Suprapubic skin (tissue), 4 donors: Measurements from ENCODE around the gene RPS18. TPM values are rescaled to one million over a fixed set of nuclear protein-coding genes. Genes with fewer than 3 reads are reported as not detected.
A peak's percentile ranks its signal among the peaks of the same experiment; 100 is the strongest.

Experiments
- DNase-seq, 2 donors: peaks; one replicate each; pipeline ENCODE4 v3.0.0-alpha.2; 2019; ENCODE audit warnings: low spot score in 2 of 2
- H3K27ac ChIP-seq: fragments of 200-600 bp; sonication (generic); one replicate; pipeline ENCODE4 v1.5.1; 2019
- H3K27me3 ChIP-seq: fragments of 200-600 bp; sonication (generic); one replicate; pipeline ENCODE4 v1.5.1; 2019
- H3K36me3 ChIP-seq: fragments of 200-600 bp; sonication (generic); one replicate; pipeline ENCODE4 v1.5.1; 2019
- H3K4me1 ChIP-seq: fragments of 200-600 bp; sonication (generic); one replicate; pipeline ENCODE4 v1.5.1; 2019
- H3K4me3 ChIP-seq: fragments of 200-600 bp; sonication (generic); one replicate; pipeline ENCODE4 v1.5.1; 2019; ENCODE audit warnings: mild to moderate bottlenecking
- H3K9me3 ChIP-seq: fragments of 200-600 bp; sonication (generic); one replicate; pipeline ENCODE4 v1.5.1; 2019
- EP300 ChIP-seq: sonication (generic); formaldehyde crosslinking; IDR thresholded peaks from one replicate; pipeline ENCODE4 v1.6.1; 2017; ENCODE audit warnings: antibody characterized with exemption
- POLR2A ChIP-seq, 2 donors: fragments of 450-650 bp; IDR thresholded peaks; one replicate each; pipeline ENCODE4 v1.6.1; 2017; ENCODE audit warnings: antibody characterized with exemption in 2 of 2, mild to moderate bottlenecking in 2 of 2, moderate library complexity in 2 of 2
- POLR2AphosphoS5 ChIP-seq, 3 donors: sonication (generic); formaldehyde crosslinking; IDR thresholded peaks; one replicate each; pipeline ENCODE4 v1.6.1; 2017; ENCODE audit warnings: antibody characterized with exemption in 3 of 3
- WGBS: methylation state at CpG from one replicate; pipeline ENCODE4 v1.1.5; 2018; 5-methylcytosine and 5-hydroxymethylcytosine counted together
- total RNA-seq, 4 donors: library from RNA; depleted of rRNA; stranded (reverse); fragments of >200 nt; gene quantifications; one replicate each; pipeline ENCODE4 v1.1.0, GENCODE V29; 2016
- TF ChIP-seq, protein P1 (sequence below), 2 donors: fragments of 200-600 bp in 1 of 2; fragments of 450-650 bp in 1 of 2; sonication (generic) in 1 of 2; IDR thresholded peaks; one replicate each; pipeline ENCODE4 v1.5.1; 2016 to 2019; ENCODE audit warnings: antibody characterized with exemption in 2 of 2, mild to moderate bottlenecking in 1 of 2, moderate library complexity in 1 of 2

RPS18 gene
- total RNA-seq, 4 donors from 2014 or later = 2,261 to 4,381 (median 4,042) TPM

DNA sequence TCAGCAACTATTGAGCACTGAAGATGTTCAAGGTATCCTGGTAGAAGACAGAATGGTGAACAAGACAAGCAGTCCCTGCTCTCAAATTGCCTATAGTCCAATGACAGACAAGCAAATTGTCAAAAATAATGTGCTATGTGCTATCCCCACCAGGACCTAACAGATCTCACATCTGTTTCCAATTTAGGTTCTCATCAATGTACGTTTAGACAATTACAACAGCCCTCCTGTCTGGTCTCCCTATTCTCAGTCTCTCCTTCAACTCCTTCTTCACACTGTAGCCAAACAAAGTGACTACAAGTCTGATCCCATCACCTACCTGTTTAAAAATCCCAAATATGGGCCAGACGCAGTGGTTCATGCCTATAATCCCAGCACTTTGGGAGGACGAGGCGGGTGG, 34.5 kb downstream of the RPS18 start:
- peaks cover 48% of the 10 kb centered on the region for H3K36me3 ChIP-seq

DNA sequence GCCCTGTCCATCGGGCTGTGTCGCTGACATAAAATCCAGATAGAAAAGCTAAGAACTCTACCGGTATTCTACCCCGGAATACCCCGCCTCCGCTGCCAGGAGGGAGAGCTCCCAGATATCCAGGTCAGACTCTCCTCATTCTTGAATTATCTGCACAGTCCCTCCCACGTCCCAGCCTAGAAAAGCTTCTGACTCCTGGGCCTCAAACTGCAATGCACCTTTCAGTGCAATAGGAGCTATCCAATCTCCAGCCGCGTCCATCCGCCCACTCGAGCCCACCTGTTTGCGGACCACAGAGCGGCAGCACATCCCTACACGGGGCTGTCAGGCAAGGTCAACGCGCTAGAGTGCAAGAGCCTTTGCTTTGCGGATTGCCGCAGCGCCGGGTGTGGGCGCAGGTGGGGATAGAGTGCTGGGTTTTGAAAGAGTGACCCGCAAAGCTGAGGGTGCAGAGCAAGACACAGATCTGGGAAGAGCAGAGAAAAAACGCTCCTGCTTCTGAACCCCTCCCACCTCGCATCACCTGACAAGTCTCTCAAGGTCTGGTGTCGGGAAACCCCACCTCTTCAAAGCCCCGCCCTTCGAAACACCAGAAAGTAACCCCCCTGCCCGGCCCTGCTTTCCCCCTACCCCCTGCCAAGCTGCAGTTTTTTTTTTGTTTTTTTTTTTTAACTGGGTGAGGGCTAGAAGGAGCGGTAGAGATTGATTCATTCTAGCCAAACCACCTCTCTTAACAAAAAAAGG, 40.7 kb downstream of the RPS18 start:
- no peaks in the 10 kb centered on the region for H3K9me3 ChIP-seq

More for the DNA sequence above, 34.5 kb downstream of the RPS18 start:
- TF ChIP-seq, protein P1, sequence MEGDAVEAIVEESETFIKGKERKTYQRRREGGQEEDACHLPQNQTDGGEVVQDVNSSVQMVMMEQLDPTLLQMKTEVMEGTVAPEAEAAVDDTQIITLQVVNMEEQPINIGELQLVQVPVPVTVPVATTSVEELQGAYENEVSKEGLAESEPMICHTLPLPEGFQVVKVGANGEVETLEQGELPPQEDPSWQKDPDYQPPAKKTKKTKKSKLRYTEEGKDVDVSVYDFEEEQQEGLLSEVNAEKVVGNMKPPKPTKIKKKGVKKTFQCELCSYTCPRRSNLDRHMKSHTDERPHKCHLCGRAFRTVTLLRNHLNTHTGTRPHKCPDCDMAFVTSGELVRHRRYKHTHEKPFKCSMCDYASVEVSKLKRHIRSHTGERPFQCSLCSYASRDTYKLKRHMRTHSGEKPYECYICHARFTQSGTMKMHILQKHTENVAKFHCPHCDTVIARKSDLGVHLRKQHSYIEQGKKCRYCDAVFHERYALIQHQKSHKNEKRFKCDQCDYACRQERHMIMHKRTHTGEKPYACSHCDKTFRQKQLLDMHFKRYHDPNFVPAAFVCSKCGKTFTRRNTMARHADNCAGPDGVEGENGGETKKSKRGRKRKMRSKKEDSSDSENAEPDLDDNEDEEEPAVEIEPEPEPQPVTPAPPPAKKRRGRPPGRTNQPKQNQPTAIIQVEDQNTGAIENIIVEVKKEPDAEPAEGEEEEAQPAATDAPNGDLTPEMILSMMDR (IDR thresholded peaks at IDR 0.05) = no peak
- TF ChIP-seq POLR2A (IDR thresholded peaks at IDR 0.05) (no peak), EP300 (no peak), POLR2AphosphoS5 (IDR thresholded peaks at IDR 0.05) (no peak)
- peaks cover 14% of the 10 kb centered on the region for H3K4me1 ChIP-seq
- H3K27me3 ChIP-seq = no peaks in the 10 kb centered on the region
- no peak overlapping the region for H3K27ac ChIP-seq
- H3K9me3 ChIP-seq = no peaks in the 10 kb centered on the region
- WGBS = 85% methylated on average over 4 of the region's 4 CpGs
- no peak for DNase-seq
- no peak overlapping the region for H3K4me3 ChIP-seq

DNA sequence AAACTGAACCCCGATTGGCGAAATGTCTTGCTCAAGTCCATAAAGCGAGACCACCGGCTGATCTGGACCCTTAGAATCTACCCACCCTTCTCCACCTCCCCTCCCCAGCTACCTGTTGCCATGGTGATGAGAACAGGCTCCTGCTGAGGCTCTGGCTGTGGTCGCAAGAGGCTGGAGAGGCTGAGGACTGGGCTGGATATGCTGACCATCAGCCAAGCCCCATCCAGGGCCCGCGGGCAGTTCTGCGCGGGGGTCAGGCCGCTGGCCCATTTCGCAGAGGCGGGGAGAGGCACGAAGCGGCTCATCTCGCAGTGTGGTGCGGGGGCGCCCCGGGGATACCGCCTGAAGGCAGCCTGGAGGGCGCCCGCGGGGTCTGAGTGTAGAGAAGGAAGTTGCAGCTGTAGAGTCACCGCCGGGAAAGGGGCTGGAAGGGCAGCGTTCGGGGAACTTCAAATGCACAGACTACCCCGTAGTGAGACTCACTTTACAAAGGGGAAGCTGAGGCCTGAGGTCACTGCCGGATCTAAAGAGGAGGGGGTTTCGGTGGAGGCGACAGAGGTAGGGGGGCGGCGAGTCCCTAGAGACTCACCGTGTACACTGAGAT, 41.3 kb downstream of the RPS18 start:
- Histone ChIP-seq H3K36me3 (peaks cover 4% of the 10 kb centered on the region), H3K27ac (peak overlapping the region; percentile 96), H3K4me1 (peaks cover 46% of the 10 kb centered on the region), H3K4me3 (peak overlapping the region; percentile 81), H3K27me3 (no peaks in the 10 kb centered on the region), H3K9me3 (no peaks in the 10 kb centered on the region)
- DNase-seq = peak in 1 of 2 donors; percentile 80
- WGBS = under 1% methylated on average over 28 of the region's 33 CpGs
- TF ChIP-seq EP300 = no peak
- TF ChIP-seq POLR2A (IDR thresholded peaks at IDR 0.05) = peak in 1 of 2 donors; percentile 33

More for the DNA sequence above, 40.7 kb downstream of the RPS18 start:
- DNase-seq = peak in 1 of 2 donors; percentile 84
- H3K4me1 ChIP-seq = peaks cover 46% of the 10 kb centered on the region
- H3K36me3 ChIP-seq = peaks cover 5% of the 10 kb centered on the region
- WGBS = 3% methylated on average over 22 of the region's 29 CpGs
- no peaks in the 10 kb centered on the region for H3K27me3 ChIP-seq
- TF ChIP-seq, protein P1 (IDR thresholded peaks at IDR 0.05) = no peak
- TF ChIP-seq POLR2AphosphoS5 (IDR thresholded peaks at IDR 0.05) (no peak), EP300 (no peak), POLR2A (IDR thresholded peaks at IDR 0.05) (no peak)
- peak overlapping the region; percentile 96 for H3K27ac ChIP-seq
- H3K4me3 ChIP-seq = peak overlapping the region; percentile 81

DNA sequence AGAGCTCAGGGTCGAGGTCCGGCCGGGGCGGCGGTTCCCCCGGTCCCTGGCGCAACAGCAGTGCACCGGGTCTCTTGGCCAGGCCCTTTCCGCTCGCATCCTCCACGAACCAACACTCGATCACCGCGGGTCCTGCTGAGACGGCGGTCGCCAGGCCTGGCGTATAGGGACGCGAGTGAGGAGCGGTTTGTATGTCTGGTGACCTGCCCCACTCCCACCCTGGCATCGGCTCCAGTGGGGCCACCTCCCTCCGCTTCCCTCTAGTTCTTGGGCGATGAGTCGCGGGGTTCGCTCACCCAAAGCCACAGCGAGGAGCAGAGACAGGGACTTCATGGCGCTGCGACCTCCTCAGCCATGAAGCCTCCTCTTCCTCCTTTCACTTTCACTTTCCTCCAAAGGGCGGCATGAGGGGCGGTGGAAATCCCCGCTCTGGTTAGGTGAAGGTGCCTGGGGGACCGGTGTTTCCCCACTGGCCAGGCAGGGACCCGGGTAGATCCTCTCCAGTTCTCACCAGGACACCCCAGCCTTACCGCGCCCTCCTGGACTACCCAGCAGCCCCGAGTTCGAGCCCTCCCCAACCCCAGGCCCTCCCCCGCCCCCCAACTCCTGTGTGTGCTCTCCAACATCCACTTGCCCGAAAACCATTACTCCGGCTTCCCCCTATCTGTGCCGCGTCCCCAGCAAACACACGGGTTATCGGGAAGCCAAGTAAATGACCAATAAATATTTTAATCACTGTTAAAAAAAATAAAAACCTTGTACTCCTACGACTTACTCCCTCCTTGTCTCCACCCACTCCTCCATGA, 42.0 kb downstream of the RPS18 start, which contains the start of gene TAPBP:
TSS of gene TAPBP (minus strand) at position 370 of the 806 bp plus-strand sequence. CDS start at position 333, 37 bp downstream.
- peaks cover 52% of the 10 kb centered on the region for H3K4me1 ChIP-seq
- H3K9me3 ChIP-seq = no peaks in the 10 kb centered on the region
- TF ChIP-seq POLR2AphosphoS5 (IDR thresholded peaks at IDR 0.05) (peak; percentile 27 to 66 (median 62)), POLR2A (IDR thresholded peaks at IDR 0.05) (no peak)
- no peaks in the 10 kb centered on the region for H3K27me3 ChIP-seq
- H3K4me3 ChIP-seq = peak within 1 kb of the TSS; percentile 81
- WGBS = 3% methylated on average over 35 of the region's 47 CpGs
- peak within 1 kb of the TSS; percentile 96 for H3K27ac ChIP-seq
- H3K36me3 ChIP-seq = peaks cover 2% of the 10 kb centered on the region
- DNase-seq = peak; percentile 87

DNA sequence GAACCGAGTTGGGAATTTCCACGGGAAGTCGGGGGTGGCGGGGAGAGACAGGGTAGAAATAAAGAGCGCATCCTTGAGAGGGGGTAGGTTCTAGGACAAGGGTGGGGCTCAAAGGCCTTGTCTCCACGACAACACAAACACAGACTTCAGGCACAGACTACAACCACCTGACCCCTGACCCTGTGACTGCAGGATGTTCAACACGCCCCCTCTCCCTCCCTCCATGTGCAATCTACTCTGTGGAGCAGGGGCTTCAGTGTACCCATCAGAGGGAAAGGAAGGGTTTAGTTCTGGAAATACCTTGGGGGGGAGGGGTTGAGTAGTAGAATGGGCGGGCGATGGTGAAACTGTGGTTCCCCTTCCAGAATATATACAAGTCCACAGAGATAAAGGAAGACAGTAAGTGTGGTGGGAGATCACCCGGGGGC, 42.7 kb downstream of the RPS18 start:
- TF ChIP-seq POLR2A (IDR thresholded peaks at IDR 0.05) (peak in 1 of 2 donors; percentile 8), POLR2AphosphoS5 (IDR thresholded peaks at IDR 0.05) (peak in 1 of 3 donors; percentile 47), EP300 (no peak)
- TF ChIP-seq, protein P1 (IDR thresholded peaks at IDR 0.05) = no peak
- WGBS = under 1% methylated on average over 10 of the region's 10 CpGs
- H3K4me1 ChIP-seq = peaks cover 59% of the 10 kb centered on the region

More for the DNA sequence above, 42.7 kb downstream of the RPS18 start:
- Histone ChIP-seq H3K4me3 (peak overlapping the region; percentile 81), H3K27me3 (no peaks in the 10 kb centered on the region), H3K36me3 (peaks cover 8% of the 10 kb centered on the region), H3K9me3 (no peaks in the 10 kb centered on the region), H3K27ac (peak overlapping the region; percentile 96)
- DNase-seq = peak; percentile 86 to 91
